K562 (cell line): ENCODE measurements around the gene SLC35G1. TPM values are rescaled to one million over a fixed set of nuclear protein-coding genes. Genes with fewer than 3 reads are reported as not detected.

Experiments
- ARID2 ChIP-seq: fragments of 450-650 bp; IDR thresholded peaks from 2 replicates; pipeline ENCODE4 v1.6.1; 2017; ENCODE audit warnings: antibody characterized with exemption, mild to moderate bottlenecking
- CEBPG ChIP-seq, 3 experiments: fragments of 200-800 bp in 1 of 3; sonication (Bioruptor generic) in 1 of 3; sonication (generic) in 1 of 3; formaldehyde crosslinking in 1 of 3; IDR thresholded peaks in 2 of 3; conservative IDR thresholded peaks in 1 of 3; 2 replicates each; pipeline versions ENCODE4 v1.6.1 to v1.8.0; 2016 to 2022; ENCODE audit warnings: missing compliant biosample characterization in 2 of 3, missing genetic modification characterization in 2 of 3, mild to moderate bottlenecking in 1 of 3, missing genetic modification reagents in 1 of 3
- HNRNPH1 ChIP-seq: fragments of 200-400 bp; formaldehyde crosslinking; optimal IDR thresholded peaks from 2 replicates; pipeline ENCODE3; 2017; ENCODE audit warnings: low read depth, mild to moderate bottlenecking, low read length, moderate library complexity
- RB1 ChIP-seq: fragments of 450-650 bp; IDR thresholded peaks from 2 replicates; pipeline ENCODE4 v1.6.1; 2017; ENCODE audit warnings: low read depth, mild to moderate bottlenecking
- REST ChIP-seq, 2 experiments: fragments of 450-650 bp; formaldehyde crosslinking in 1 of 2; IDR thresholded peaks; 2 replicates each; pipeline versions ENCODE4 v1.4.0 to v1.6.1; 2014 to 2020; ENCODE audit warnings: mild to moderate bottlenecking in 2 of 2, borderline replicate concordance in 1 of 2, low read depth in 1 of 2
- TRIM24 ChIP-seq, 2 experiments: fragments of 450-650 bp; IDR thresholded peaks; 2 replicates each; pipeline ENCODE4 v1.6.1; 2016
- ZNF280A ChIP-seq: fragments of 450-650 bp; IDR thresholded peaks from 2 replicates; pipeline ENCODE4 v1.6.1; 2018; ENCODE audit warnings: mild to moderate bottlenecking, low read depth; ENCODE audit not compliant: partially characterized antibody
- ZNF407 ChIP-seq: fragments of 450-650 bp; IDR thresholded peaks from 2 replicates; pipeline ENCODE4 v1.6.1; 2016; ENCODE audit warnings: low read depth
- ZNF445 ChIP-seq: fragments of 250-450 bp; sonication (Bioruptor Pico); IDR thresholded peaks from 2 replicates; pipeline ENCODE4 v1.4.0; 2020; ENCODE audit warnings: low read depth, mild to moderate bottlenecking, moderate library complexity
- polyA plus RNA-seq, 8 experiments: library from polyadenylated mRNA; depleted of rRNA in 4 of 8; stranded (reverse) in 5 of 8; unstranded in 3 of 8; fragments of >200 nt; fragmentation: Nextera tagmentation in 2 of 8; fragmentation: Illumina TruSeq in 1 of 8; extraction: Ambion mirVana in 2 of 8; extraction: Trizol in 1 of 8; gene quantifications; 2 replicates each; pipeline versions ENCODE4 v1.2.1 to v1.2.3, GENCODE V29; 2011 to 2014; ENCODE audit warnings: inconsistent platforms in 1 of 8, missing spikeins in 1 of 8
- total RNA-seq, 7 experiments: library from RNA; depleted of rRNA in 6 of 7; stranded (reverse); fragments of >200 nt in 6 of 7; fragmentation: Illumina TruSeq in 2 of 7; extraction: Trizol in 2 of 7; gene quantifications; 2 replicates each; pipeline versions ENCODE4 v1.2.1 to v1.2.3, GENCODE V29; 2011 to 2021; ENCODE audit warnings: low replicate concordance in 1 of 7

The SLC35G1 gene
- total and polyA plus RNA-seq, 9 of the 15 experiments (the other 6 are each of a cell fraction or from before 2014, with no cell fraction given): 0.76 to 8.5 (median 4.9) TPM

- TF ChIP-seq ZNF407: no peak
- TF ChIP-seq ZNF445 (CRISPR knock-in tag): no peak
- no peak for TF ChIP-seq CEBPG (CRISPR knock-in tag; IDR thresholded peaks at IDR 0.05)
- TF ChIP-seq CEBPG (tag; conservative IDR thresholded peaks at IDR 0.05 in 1 of 2, IDR thresholded peaks at IDR 0.05 in 1 of 2): no peak
- TF ChIP-seq REST (IDR thresholded peaks at IDR 0.05; ENCODE audit: borderline replicate concordance): peak; percentile 49; the same call in 1 of the 2 replicates
- TF ChIP-seq REST (CRISPR knock-in tag; IDR thresholded peaks at IDR 0.05; ENCODE audit: low read depth): no peak
- TF ChIP-seq HNRNPH1: no peak
- TF ChIP-seq ZNF280A: no peak
- TF ChIP-seq TRIM24 (IDR thresholded peaks at IDR 0.05): no peak
- TF ChIP-seq ARID2: peak; percentile 44; the same call in 1 of the 2 replicates
- no peak for TF ChIP-seq RB1
These were observed 27.6 kb downstream of the SLC35G1 start (continued) for GRCh38 chr10:93921338-93921737.
